Daoy (cell line): ENCODE measurements around the gene CASQ2. TPM values are rescaled to one million over a fixed set of nuclear protein-coding genes. Genes with fewer than 3 reads are reported as not detected.

ENCODE experiments used
- DNase-seq: peaks from one replicate; pipeline ENCODE4 v3.0.0-alpha.2; 2015; ENCODE audit warnings: low read depth
- total RNA-seq: library from RNA; depleted of rRNA; stranded (reverse); fragments of >200 nt; shearing (Covaris generic); gene quantifications from 2 replicates; pipeline ENCODE4 v1.2.3, GENCODE V29; 2014; rRNA removed

CASQ2 gene
- total RNA-seq, 1 experiment from 2014 or later = 0.29 TPM

DNA sequence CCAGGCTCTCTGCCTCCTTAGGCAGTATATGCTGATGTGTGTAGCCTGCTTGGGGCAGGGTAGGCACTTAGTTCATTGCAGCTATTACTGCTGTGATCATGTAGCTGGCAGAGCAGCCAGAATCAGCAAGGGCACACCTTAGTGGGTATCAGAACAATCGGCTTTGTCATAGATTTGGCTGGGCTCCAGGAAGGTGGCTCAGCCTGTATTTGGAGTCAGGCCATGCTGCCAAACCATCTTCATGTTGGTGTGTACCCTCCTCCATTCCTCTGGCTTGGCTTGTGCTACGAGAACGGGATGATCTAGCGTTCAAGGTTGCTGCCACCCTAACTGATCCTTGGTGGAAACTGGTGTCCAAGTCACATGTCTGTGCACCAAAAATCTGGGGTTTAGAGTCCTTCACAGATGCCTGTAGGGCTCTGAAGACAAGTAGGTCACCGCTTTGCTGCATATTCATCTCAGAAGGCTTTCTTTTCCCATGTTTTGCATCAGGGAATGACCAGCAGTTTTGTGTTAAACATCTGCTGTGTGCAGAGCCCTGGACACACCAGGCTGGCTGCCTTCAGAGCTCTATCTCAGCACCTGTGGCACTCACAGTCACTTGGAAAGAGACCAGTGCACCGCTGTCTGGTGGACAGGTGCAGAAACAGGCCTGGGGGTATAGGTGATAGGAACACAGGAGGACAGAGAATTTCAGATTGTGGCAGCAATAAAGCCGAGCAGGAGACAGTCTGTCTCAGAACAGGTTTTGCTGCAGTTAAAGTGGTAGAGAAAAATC is 103.0 kb downstream of the CASQ2 start:
- DNase-seq = no peak

DNA sequence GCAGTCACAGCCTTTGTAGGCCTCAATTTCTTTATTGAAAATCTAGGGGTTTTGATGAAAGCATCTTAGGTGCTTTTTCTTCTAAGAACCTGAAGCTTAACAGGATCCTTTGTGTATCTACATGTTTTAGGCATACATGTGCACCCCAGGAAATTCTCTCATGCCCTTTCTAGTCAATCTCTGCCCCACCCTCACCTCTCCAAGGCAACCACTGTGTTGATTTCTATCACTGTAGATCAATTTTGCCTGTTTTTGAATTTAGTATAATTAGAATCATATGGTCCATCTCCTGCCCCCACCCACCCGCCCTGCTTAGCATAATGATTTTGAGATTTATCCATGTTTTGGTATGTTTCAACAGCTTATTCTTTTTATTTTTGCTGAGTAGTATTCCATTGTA is 107.4 kb downstream of the CASQ2 start:
- DNase-seq = no peak

DNA sequence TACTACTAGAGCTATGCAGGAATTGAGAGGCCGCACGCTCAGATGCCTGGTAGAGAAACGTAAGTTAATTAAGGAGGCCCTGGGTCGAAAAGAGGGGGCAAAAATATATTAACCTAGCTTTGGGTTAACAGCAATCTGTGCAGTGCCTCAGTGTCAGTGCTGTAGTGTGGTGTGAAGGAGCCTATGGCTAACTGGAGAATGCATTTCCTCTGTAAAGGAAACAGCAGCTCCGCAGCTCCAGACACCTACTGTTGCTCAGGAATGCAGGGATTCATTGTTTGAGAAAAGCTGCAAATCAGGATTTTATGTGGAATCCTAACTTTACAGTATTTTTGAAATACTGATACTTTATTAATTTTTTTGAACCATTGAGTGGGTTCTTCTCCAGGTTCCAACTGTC is 108.4 kb downstream of the CASQ2 start:
- DNase-seq = no peak

DNA sequence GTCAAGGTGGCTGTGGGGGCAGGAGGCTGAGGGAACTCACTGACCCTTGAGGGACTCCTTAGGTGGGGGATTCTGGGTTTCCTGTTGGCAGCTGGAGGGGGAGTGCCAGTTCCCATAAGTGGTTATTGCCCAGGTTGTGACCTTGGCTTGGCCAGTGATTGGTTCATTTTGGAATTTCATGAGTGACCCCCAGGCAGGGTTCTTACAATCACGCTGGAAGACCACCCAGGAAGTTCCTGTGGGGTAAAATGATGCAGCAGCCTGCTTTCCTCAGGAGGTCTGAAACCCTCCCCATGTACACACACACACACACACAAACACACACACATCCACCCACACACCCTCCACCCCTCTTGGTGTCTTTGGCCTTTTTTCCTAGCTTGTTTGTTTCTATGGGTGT is 109.9 kb downstream of the CASQ2 start:
- no peak for DNase-seq

DNA sequence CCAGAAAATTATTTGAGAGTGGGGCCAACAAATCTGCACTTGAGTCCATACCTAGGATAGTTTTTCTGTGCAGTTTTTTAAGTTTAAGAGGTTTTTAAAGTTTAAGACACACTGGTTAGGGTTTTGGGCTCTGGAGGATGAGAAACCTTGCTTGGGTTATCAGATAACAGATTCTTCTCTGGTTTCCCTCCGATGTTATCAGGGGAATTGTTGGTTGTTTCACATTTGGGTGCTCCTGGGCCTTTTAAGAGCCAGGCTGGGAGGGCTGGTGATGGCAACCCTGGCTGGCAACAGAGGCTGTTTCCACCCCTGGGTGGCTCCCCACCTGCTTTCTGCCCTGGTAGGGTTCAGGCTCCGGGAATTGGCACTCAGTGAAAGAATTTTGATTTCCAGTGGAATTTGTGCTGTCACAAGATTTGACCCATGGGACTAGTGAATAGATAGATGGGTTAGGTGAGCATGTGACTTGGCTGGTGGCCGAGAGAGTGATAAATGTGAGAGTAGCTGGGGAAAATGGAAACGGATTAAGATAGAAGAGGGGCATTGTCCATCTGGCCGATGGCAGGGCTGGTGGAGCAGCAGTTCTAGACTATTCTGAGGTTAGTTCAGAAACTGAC is 111.9 kb downstream of the CASQ2 start:
- DNase-seq = no peak

DNA sequence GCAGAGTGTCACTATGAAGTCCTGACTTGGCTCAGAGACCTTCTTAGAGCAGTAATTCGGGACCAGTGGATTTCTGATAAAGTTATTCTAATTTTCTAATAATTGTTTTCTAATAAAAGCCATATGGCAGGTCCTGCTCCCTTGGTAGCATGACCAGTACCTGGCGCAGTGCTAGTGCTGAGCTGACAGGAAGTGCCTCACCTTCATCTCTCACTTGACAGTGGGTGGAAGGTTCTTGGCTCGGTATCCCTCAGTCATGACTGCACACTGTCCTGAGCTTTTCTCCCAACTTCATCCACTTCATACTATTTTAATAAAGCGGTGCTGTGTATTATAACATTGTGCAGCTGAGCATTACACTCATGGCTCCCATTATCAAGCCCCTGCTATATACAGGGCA is 112.6 kb downstream of the CASQ2 start:
- DNase-seq = no peak

DNA sequence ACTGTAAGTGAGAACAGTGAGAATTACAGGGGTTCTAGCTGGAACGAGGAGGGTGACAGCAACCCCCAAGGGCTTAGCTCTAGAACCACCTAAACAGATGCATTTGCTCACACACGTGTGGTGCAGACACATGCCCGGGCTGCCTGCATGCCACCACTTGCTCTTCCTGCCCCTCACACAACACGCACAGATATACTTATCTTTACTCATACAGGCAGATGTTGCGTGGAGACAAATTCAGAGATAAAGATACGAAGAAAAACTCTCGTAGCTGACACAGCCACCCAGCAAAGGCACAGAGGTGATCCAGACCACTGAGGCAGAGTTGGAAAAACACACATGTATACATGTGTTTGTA is 113.2 kb downstream of the CASQ2 start:
- DNase-seq = no peak

DNA sequence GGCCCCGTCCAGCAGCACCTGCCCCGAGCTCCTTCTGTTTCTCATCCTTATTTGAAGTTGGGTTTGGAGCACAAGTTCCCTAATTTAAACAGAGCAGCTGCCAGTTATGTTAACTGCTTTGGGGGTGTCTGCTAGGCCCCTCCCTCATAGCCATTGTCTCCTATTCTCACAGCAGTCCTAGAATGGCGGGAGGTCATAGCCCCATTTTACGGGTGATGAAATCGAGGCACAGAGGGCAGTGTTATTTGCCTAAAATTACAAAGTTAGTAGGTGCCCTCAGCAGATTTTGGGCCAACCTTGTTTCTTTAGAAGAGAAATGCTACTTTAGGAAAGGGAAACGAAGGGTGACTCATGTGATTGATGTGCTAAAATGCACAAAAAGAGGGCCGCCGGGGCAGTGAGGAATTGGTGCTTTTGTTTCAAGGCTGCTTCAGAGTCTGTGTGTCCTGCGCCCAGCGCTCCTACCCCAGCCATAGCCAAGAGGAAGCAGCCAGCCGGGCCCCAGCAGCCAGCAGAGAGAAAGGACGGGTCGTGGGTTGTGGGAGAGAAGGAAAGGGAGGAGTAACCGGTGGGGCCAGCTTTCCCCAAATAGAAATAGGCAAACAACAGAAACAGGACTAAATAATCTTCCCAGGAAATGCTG is 113.7 kb downstream of the CASQ2 start:
- peak; percentile 20 for DNase-seq

DNA sequence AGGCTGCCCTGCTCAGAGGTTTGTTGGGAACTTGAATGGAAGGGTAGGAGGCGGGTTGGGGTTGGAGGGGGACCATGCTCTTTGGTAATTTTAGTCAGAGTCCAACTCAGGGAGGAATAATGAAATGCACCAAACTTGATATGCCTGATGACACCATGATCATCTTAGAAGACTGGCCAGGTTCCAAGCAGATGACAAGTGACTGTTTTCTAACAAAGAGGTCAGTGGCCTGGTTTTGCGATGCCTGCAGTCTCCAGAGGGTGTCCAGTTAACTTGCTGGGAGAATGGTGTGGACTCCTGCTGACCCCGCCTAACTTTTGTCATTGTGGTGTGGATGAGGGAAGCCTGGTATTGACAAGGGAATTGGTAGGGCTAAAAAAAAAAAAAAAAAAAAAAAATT is 114.4 kb downstream of the CASQ2 start:
- no peak for DNase-seq

DNA sequence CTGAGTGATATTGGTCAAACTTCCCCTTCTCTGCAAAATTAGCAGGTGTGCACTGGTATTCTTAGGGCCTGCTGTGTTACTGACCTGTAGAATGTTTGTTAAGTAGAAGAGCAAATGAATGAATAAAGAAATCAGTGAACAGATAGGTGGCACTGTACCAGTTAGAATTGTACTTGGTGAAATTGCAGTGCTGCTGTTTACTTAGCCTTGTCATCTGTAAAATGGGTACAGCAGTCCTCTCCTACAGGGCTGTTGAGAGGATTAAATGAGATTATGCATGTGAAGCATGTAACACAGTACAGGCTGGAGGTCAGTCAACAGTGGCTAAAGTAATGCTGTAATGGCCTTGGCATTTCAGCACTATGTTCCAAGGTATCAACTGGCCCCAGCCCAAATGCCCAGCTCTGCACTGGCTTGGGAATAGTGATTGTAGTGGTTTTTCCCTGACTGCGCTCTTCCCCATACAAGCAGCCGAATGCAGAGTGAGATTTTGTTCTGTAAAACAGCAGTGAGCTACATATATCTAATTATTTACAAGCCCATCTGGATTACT is 116.2 kb downstream of the CASQ2 start:
- no peak for DNase-seq

DNA sequence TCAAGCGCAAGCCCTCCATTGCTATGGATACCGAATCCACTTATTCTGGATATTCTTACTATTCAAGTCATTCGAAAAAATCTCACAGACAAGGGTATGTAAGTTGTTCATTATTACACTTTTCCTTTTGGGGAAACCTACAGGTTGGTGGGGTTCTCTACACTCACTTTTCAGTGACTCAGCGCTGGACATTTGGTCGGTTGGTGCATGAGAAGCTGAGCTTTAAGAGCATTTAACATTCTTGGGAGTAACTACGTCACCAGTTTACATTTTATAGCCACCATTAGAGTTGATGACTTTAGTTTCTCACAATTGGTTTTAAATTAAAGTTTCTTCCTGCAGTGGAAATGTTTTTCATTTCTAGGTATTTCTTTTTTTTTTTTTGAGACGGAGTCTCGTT is 117.1 kb downstream of the CASQ2 start:
- DNase-seq = no peak

DNA sequence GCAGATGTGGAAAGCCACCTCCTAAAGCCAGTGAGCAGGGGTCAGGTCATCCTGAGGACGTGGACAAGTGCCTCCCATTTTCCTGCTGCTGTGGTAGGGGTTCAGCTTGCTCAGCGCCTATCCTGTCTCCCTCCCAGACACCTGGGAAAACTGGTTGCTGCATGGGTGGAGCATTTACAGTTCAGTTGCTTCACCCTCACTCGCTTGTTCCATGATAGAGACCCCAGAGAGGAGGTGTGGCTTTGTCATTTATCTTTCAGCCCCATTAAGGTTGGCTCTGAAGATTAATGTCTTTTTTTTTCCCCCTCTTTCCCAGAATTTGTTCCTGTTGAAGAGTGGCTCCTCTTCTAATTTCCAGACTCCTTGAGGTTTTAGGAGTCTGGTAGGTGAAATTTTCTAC is 117.6 kb downstream of the CASQ2 start:
- DNase-seq = no peak

Other genes starting within 250 kb of the CASQ2 start
- 20.2 and 21.8 TPM in 2 replicates for gene VANGL1, start 126.7 kb downstream of the CASQ2 start, total RNA-seq
- gene NHLH2, start 72.4 kb upstream of the CASQ2 start, total RNA-seq = 0.34 and 1.9 TPM in 2 replicates
- gene SLC22A15, start 207.8 kb upstream of the CASQ2 start, total RNA-seq = 1.4 and 7.0 TPM in 2 replicates